Heart right ventricle (tissue), 16 donors: ENCODE results near the gene SPOCK2. TPM values are rescaled to one million over a fixed set of nuclear protein-coding genes. Genes with fewer than 3 reads are reported as not detected.

Experiments
- ATAC-seq, 8 donors: fragments of 200-7000 bp; cut with Tn5 transposase; one replicate each; pipeline ENCODE4 v1.9.1; 2020; ENCODE audit warnings: mild to moderate bottlenecking in 8 of 8, moderate library complexity in 8 of 8, moderate number of reproducible peaks in 1 of 8
- DNase-seq, 2 donors: peaks; one replicate each; pipeline ENCODE4 v3.0.0-alpha.2; 2020
- H3K27ac ChIP-seq, 10 donors: fragments of 200-600 bp; sonication (generic) in 2 of 10; one replicate each; pipeline versions ENCODE4 v1.5.0 to v1.8.0; 2020 to 2022; ENCODE audit warnings: mild to moderate bottlenecking in 3 of 10
- H3K27me3 ChIP-seq, 7 donors: fragments of 200-600 bp; one replicate each; pipeline ENCODE4 v1.8.0; 2021 to 2022; ENCODE audit warnings: mild to moderate bottlenecking in 2 of 7
- H3K36me3 ChIP-seq, 9 donors: fragments of 200-600 bp; sonication (generic) in 1 of 9; one replicate each; pipeline versions ENCODE4 v1.5.0 to v1.8.0; 2020 to 2022; ENCODE audit warnings: mild to moderate bottlenecking in 2 of 9
- H3K4me1 ChIP-seq, 9 donors: fragments of 200-600 bp; sonication (generic) in 1 of 9; one replicate each; pipeline versions ENCODE4 v1.5.0 to v1.8.0; 2020 to 2022; ENCODE audit warnings: mild to moderate bottlenecking in 4 of 9
- H3K4me3 ChIP-seq, 10 donors: fragments of 200-600 bp; sonication (generic) in 2 of 10; one replicate each; pipeline versions ENCODE4 v1.5.0 to v1.8.0; 2020 to 2022; ENCODE audit warnings: mild to moderate bottlenecking in 7 of 10, moderate library complexity in 2 of 10
- H3K9me3 ChIP-seq, 11 donors: fragments of 200-600 bp in 10 of 11; sonication (generic) in 2 of 11; one replicate each; pipeline versions ENCODE4 v1.5.0 to v1.8.0; 2013 to 2022; ENCODE audit warnings: mild to moderate bottlenecking in 2 of 11, control low read depth in 1 of 11, moderate library complexity in 1 of 11
- WGBS, 2 donors: extraction: QIAGEN DNeasy Blood & Tissue Kit; methylation state at CpG; one replicate each; pipeline ENCODE4 v1.1.7; 2013; ENCODE audit warnings: inconsistent platforms in 1 of 2; 5-methylcytosine and 5-hydroxymethylcytosine counted together
- intact Hi-C, 10 donors: fragments of 100-400 bp; cut with DNase I; formaldehyde crosslinking; loops; one replicate each; pipeline versions ENCODE4 v1.11.1 to v1.14.2; 2022
- polyA plus RNA-seq, 2 donors: library from polyadenylated mRNA; stranded (reverse); fragments of 200-250 nt; gene quantifications; one replicate each; pipeline ENCODE4 v1.2.3, GENCODE V29; 2013
- total RNA-seq, 10 donors: library from RNA; stranded (reverse); fragmentation: NEBNext Ultra II Directional in 3 of 10; extraction: Animal tissue kit (Norgen Biotek cat#: 25700) in 3 of 10; gene quantifications; one replicate each; pipeline versions ENCODE4 v1.2.1 to v1.2.4, GENCODE V29; 2021 to 2023
- TF ChIP-seq, protein P1 (sequence below), 9 donors: fragments of 200-600 bp; sonication (generic) in 2 of 9; IDR thresholded peaks; one replicate each; pipeline versions ENCODE4 v1.5.0 to v1.8.0; 2021 to 2022; ENCODE audit warnings: antibody characterized with exemption in 9 of 9, mild to moderate bottlenecking in 5 of 9, moderate library complexity in 1 of 9
- donor health status: Arrhythmogenic right ventricular cardiomyopathy.
- donor health status: ischemic (EF 13 %, LVEDD 7.1; RV severe dilation, severe dysfunction).
- donor health status: healthy with polysubstance abuse.
- donor health status: DM: no; HTN: yes; CAD: no.
- donor health status: DM: no; HTN: no; CAD: no.
- donor health status: ischemic (EF 25% LVEDD 6.9; RV normal size, moderate dysfunction).
- donor health status: ischemic (EF 25% LVEDD 5.7; RV mildly dilated, moderate dysfunction).
- donor health status: healthy.
- donor health status: DM: yes; HTN: yes; CAD: no.
- donor health status: Ischemic cardiomyopathy.
- donor health status: ischemic (EF 35%, LVEDD 5.7; RV mildly dilated, moderate dysfunction).
- donor health status: nonischemic (EF 11% LVEDD 7.7; RV severe dilation, severe dysfunction).
- donor health status: DM: yes; HTN: yes; CAD: no.
- donor health status: PGD.
- donor health status: ischemic (EF 29% LVEDD 5.4; RV normal size, mild dysfunction).
- donor health status: nonischemic (EF 23%, LVEDD 6.1; RV moderate dilation, normal function).

SPOCK2 gene
- total and polyA plus RNA-seq, 12 donors = 3.5 to 13.4 (median 6.9) TPM

DNA sequence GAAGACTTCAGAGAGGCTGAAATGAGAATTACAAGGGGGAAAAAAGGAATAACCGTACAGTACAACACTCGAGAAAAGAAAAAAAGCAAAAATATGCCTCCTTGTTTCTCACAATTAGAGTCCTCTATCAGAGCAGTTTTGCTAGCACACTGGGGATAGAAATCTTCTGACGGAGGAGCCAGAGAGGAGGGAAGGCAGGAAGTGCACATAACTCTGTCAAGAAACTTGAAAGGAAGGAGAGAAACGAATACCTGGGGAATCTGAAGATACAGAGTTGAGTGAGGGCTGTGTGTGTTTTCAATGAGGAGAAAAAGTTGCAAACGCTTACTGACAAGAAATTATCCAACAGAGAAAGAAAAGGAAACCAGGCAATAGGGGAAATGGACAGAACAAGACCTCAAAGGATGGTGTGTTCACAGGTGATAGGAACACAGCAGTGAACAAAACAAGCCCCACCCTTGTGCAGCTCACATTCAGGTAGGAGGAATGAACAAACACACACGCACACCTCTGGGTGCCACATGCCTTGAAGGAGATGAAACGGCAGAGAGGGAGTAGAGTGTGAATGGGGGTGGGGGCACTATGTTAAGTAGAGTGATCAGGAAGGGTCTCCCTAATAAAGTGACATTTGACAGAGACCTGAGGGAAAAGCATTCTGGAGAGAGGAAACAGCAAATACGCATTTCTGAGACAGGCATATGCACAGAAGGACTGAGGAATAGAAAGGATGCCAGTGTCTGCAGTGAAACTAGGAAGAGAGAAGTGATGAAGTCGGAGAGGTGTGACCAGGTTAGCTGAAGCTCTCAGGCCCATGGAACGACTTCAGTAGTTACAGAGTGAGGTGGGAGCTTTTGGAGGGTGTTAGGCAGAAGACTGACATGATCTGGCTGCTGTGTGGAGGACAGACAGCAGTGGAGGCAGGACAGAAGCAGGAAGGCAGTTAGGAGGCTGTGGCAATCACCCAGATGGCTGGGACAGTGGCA lies 46.7 kb upstream of the SPOCK2 start:
- intact Hi-C loops = loop anchor here in 7 of 10 donors (5.0 to 10.0 kb wide), 8 partner anchors 80 to 210 kb away; partner anchors contain the start of genes ANAPC16 (in 3 of the 7) and ASCC1 (in 3 of the 7)
- peaks cover 0 to 5% (median 0%) of the 10 kb centered on the region in 11 donors for H3K9me3 ChIP-seq
- no peak overlapping the region for H3K27ac ChIP-seq
- H3K27me3 ChIP-seq = no peaks in the 10 kb centered on the region
- H3K4me1 ChIP-seq = peaks cover 0 to 27% (median 4%) of the 10 kb centered on the region in 9 donors
- TF ChIP-seq, protein P1, sequence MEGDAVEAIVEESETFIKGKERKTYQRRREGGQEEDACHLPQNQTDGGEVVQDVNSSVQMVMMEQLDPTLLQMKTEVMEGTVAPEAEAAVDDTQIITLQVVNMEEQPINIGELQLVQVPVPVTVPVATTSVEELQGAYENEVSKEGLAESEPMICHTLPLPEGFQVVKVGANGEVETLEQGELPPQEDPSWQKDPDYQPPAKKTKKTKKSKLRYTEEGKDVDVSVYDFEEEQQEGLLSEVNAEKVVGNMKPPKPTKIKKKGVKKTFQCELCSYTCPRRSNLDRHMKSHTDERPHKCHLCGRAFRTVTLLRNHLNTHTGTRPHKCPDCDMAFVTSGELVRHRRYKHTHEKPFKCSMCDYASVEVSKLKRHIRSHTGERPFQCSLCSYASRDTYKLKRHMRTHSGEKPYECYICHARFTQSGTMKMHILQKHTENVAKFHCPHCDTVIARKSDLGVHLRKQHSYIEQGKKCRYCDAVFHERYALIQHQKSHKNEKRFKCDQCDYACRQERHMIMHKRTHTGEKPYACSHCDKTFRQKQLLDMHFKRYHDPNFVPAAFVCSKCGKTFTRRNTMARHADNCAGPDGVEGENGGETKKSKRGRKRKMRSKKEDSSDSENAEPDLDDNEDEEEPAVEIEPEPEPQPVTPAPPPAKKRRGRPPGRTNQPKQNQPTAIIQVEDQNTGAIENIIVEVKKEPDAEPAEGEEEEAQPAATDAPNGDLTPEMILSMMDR (IDR thresholded peaks at IDR 0.05) = no peak
- DNase-seq (no peak), ATAC-seq (peak in 1 of 8 donors; percentile 35)
- H3K36me3 ChIP-seq = peaks cover 0 to 28% (median 0%) of the 10 kb centered on the region in 9 donors
- 80 to 82% methylated on average over 10 of the region's 10 CpGs for WGBS, 2 donors
- no peak overlapping the region for H3K4me3 ChIP-seq

DNA sequence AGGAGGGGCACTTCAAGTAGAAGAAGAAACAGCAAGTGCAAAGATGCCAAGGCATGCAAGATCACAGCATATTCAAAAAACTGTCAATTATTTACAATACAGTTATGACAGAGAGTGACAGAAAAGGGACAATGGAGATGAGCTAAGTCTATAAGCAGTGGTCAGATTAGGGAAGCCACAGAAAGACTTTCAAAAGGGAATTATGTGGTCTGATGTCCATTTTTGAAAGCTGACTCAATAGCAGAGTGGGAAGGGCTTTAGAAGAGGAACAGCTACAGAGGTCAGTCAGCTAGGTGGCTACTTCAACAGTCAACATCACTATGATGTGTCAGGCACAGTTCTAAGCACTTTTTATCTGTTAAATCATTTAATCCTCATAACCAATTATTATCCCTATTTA lies 45.2 kb upstream of the SPOCK2 start:
- Histone ChIP-seq H3K36me3 (peaks cover 0 to 29% (median 0%) of the 10 kb centered on the region in 9 donors), H3K4me1 (peaks cover 0 to 24% (median 4%) of the 10 kb centered on the region in 9 donors), H3K27me3 (no peaks in the 10 kb centered on the region), H3K9me3 (peaks cover 0 to 5% (median 0%) of the 10 kb centered on the region in 11 donors), H3K4me3 (no peak overlapping the region), H3K27ac (no peak overlapping the region)
- intact Hi-C loops = loop anchor here in 8 of 10 donors (2.0 to 10.0 kb wide), 9 partner anchors 81 to 211 kb away; partner anchors contain the start of genes ANAPC16 (in 3 of the 8) and ASCC1 (in 3 of the 8)
- TF ChIP-seq, protein P1 (IDR thresholded peaks at IDR 0.05) = no peak
- no peak for DNase-seq
- peak in 5 of 8 donors; percentile 26 to 57 (median 51) for ATAC-seq

DNA sequence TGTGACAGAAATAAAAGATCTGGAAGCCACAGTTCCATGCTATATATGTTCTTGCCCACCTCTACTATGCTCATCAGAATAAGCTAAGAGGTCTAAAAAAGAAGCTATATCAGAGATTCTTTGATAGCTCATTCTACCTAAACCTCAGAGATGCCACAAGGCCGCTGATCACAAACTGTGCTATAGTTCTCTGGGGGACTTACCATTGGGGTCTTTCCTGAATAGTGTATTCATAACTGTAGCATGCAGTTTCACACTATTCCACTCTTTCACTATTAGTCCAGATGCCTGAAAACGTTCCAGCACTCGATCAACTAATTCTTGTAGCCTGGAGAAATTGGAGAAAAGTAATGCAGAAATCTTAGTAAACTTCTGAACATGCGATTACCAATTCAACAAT lies 44.5 kb upstream of the SPOCK2 start:
- WGBS, 2 donors = 92 to 93% methylated on average over 4 of the region's 4 CpGs

DNA sequence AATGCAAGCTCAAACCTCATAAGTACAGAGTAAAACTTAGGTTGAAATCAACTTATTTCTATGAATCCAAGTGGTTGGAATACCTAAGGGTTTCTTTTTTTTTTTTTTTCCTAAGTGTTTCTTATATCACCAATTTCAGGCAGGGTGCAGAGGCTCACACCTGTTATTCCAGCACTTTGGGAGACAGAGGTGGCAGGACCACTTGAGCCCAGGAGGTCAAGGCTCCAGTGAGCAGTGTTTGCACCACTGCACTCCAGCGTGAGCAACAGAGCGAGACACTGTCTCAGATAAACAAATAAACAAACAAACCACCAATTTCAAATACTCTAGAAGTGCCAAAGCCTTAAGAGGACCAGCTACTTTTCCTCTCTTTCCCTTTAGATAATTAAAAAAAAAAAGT lies 39.2 kb upstream of the SPOCK2 start:
- WGBS, 2 donors = 91 to 96% methylated on average over 2 of the region's 2 CpGs
- Histone ChIP-seq H3K4me1 (peaks cover 0 to 27% (median 10%) of the 10 kb centered on the region in 9 donors), H3K27ac (no peak overlapping the region), H3K4me3 (no peak overlapping the region), H3K9me3 (no peaks in the 10 kb centered on the region), H3K36me3 (peaks cover 0 to 32% (median 3%) of the 10 kb centered on the region in 9 donors), H3K27me3 (no peaks in the 10 kb centered on the region)
- intact Hi-C loops = loop anchor here in 6 of 10 donors (5.0 to 10.0 kb wide), 5 partner anchors 87 to 210 kb away; partner anchors contain the start of genes ANAPC16 (in 1 of the 6) and ASCC1 (in 1 of the 6)
- ATAC-seq (no peak), DNase-seq (no peak)
- TF ChIP-seq, protein P1 (IDR thresholded peaks at IDR 0.05) = no peak

More for the DNA sequence above, 44.5 kb upstream of the SPOCK2 start:
- H3K4me3 ChIP-seq = no peak overlapping the region
- H3K27ac ChIP-seq = no peak overlapping the region
- peaks cover 0 to 24% (median 4%) of the 10 kb centered on the region in 9 donors for H3K4me1 ChIP-seq
- peaks cover 0 to 5% (median 0%) of the 10 kb centered on the region in 11 donors for H3K9me3 ChIP-seq
- TF ChIP-seq, protein P1 (IDR thresholded peaks at IDR 0.05) = no peak
- no peak for ATAC-seq
- intact Hi-C loops = loop anchor here in 8 of 10 donors (2.0 to 10.0 kb wide), 9 partner anchors 82 to 212 kb away; partner anchors contain the start of genes ANAPC16 (in 3 of the 8) and ASCC1 (in 3 of the 8)
- peaks cover 0 to 35% (median 2%) of the 10 kb centered on the region in 9 donors for H3K36me3 ChIP-seq
- no peak for DNase-seq
- no peaks in the 10 kb centered on the region for H3K27me3 ChIP-seq
